Kasumi-1 (cell line): Measurements from ENCODE around the gene PDE6A.
"Not testable (repeated sequence)": the region's sequence is repeated elsewhere in the genome, so short reads cannot be mapped to it uniquely, and the experiment has no call there.

Experiments
- DNase-seq, 2 experiments: peaks; one replicate each; lab custom pipeline; 2025; lab: John Stamatoyannopoulos, UW

The PDE6A gene

DNA sequence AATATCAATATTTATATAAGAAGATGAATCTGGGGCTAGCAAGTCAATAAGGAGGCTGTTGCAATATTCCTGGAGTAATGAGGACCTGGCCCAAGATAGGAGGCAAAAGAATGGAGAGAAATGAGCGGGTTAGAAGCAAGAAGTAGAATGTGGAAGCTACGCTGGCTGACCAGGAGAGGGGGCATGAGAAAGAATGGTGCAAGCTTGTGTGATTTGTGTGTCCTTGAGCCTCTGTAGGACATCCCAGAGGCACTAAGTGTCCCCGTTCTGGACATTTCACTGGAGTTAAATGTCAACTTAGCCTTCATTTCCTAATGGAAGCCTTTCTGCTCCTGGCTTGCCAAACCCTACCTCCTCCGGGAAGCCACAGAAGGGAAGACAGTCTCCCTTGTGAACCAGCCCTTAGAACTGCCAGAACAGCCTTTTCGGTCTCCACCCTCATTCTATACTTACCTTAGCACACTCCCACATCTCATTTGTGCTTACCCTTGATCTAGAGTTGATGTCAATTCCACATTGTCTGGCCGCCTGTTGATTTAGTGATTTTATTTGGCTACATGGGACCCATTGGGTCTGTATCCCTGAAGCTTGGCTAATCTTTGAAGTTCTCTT, 6.7 kb upstream of the PDE6A start:
- DNase-seq: peak in 1 of 2 experiments; percentile 6

DNA sequence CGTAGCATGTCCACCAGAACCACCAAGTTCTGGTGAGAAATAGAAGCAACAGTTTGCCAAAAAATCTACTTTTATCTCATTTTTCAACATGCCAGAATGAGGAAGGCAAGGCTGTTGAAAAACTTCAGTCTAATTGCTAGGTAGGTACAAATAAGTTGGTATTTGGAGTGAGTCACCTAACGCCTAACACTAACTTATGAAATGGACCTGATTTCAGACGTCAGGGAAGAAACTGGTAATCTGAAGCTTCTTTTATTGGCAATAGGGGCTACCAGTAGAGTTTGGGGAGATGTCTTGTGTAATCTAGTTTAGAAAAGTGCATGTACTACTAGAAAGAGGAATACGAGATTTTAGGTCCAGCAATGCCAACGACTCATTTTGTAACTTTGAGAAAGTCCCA, 4.4 kb upstream of the PDE6A start:
- DNase-seq: no peak

DNA sequence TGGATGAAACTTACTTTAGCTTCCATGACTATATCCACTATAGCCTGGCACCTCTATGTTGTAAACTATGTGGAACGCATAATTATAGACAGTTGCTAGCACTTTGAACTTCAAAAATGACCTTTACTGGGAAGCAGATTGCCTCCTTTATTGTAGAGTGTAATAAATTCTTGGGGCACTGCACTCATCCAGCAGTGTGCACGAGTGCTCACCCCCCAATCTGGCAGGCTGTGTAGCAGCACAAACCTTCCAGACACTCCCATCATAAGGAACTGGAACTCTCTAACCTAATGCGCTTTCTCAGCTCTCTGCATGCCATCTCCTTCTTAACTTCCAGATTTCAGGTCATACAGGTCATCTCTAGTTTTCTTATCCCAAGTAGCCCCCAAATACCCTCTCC, 1.5 kb upstream of the PDE6A start:
- no peak for DNase-seq

DNA sequence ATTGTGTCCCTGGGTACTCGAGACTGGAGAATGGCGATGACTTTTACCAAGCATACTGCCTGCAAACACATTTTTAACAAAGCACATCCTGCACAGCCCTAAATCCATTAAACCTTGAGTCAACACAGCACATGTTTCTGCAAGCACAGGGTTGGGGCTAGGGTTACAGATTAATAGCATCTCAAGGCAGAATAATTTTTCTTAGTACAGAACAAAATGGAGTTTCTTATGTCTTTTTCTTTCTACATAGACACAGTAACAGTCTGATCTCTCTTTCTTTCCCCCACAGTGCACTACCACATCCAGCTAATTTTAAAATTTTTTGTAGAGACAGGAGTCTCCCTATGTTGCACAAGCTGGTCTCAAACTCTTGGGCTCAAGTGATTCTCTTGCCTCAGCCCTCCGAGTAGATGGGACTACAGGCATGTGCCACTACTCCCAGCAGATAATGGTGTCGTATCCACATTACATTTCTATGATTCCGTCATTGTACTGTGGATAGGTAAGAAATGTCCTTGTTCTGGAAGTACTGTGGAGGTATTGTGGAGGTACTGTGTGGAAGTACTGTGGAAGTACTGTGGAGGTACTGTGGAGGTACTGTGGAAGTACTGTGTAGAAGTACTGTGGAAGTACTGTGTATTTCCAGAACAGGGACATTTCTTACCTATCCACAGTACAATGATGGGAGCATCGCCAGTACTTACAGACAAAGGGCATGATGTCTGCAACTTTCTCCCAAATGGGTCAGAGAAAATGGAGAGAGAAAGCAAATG, 1.2 kb downstream of the PDE6A start:
- not testable (repeated sequence) for DNase-seq

DNA sequence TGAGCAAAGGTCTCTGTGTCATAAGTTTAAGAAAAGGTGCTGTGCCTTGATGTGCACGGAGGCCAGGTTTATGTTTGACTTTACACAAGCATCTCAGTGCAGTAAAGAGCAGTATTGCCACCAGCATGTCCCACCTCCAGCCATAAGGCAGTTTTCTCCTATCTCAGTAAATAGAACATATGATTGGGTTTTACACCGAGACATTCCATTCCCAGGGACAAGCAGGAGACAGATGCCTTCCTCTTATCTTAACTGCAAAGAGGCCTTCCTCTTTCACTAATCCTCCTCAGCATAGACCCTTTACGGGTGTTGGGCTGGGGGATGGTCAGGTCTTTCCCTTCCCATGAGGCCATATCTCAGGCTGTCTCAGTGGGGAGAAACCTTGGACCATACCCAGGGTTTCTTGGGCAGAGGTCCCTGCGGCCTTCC, 1.8 kb downstream of the PDE6A start:
- not testable (repeated sequence) for DNase-seq

DNA sequence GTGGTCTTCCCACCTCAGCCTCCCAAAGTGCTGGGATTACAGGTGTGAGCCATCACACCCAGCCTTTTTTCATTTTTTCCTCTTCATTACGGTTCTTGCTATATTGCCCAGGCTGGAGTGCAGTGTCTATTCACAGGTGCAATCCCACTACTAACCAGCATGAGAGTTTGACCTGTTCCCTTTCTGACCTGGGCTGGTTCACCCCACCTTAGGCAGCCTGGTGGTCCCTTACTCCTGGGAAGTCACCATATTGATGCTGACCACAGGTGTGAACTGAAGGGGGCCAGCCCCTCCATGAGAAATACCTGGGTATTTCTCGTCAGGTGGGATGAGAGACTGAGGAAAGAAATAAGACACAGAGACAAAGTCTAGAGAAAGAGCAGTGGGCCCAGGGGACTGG, 2.4 kb downstream of the PDE6A start:
- no peak for DNase-seq

DNA sequence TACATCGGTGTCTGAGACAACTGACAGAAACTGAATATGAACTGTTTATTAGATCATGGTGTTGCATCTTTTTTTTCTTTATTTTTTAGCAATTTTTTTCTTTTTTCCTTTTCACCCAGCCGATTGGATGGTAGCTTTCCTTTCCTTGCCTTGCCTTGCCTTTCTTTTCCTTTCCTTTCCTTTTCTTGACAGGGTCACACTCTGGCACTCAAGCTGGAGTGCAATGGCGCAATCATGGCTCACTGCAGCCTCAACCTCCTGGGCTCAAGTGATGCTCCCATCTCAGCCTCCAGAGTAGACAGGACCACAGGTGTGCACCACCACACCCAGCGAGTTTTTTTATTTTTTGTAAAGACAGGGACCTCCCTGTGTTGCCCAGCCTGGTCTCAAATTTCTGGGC, 2.8 kb downstream of the PDE6A start:
- no peak for DNase-seq

DNA sequence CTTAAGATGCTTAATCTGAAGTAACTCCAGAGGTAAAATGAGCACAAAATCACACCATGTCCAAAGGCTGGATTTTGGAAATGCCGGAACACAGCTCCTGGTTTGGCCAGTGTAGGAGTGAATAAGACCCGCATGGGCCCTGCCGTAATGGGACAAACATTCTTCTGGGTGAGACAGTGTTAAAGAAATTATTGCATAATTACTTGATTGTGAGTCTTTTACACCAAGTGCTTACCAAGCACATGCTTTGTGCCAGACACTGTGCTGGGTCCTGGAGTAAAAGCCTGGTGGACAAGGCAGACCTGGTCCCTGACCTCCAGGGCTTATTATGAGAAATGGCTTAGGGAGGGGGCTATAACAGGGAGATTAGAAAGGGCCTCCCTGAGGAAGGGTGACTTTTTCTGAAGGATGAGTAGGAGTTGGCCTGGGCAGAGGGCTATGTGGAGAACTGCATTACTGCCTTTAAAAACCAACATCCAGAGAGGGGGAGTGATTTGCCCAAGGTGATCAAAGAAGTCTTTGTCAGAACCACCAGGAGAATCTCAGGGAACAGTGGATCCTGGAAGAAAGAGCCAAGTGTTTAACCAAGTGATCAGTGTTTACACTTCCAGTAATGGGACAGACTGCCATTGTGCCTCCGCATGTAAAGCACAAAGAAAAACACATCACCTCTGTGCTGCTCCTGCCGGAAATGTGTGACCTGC, 3.5 kb downstream of the PDE6A start:
- DNase-seq: no peak

DNA sequence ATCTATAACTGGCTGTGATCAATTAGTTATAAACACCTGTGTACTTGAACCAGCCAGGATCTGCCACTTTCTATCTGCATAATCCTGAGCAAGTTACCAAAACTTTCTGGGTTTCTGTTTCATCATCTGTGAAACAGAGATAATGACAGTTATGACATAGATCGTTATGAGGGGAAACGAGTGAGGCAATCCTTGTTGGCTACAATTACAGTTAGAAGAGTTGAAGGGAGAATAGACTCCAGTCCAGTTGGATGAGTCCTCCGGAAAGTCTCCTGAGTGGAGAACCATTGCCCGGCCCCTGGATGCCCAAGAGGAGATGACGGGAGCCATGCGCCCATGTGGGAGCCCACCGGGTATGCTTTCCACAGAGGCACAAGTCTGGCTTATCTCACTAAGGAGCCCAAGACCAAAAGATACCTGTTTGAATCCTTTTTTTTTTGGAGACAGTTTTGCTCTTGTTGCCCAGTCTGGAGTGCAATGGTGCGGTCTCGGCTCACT, 4.5 kb downstream of the PDE6A start:
- DNase-seq: peak; percentile 73 to 75

DNA sequence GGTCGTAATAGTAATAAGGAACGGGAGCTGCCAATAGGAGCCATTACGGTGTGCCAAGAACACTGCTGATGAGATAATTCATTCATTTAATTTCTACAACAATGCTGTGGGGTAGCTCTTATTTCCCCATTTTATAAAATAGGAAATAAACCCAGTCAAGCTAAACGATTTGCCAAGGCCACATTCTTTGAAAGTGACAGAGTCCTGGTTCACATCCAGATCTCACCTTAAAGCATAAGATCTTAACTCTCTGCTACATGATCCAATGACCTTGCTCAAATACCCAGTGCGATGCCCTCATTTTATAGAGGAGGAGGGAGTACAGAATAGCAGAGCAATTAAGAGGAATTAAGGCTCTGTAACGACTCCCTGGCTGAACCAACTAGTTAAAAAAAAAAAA, 5.0 kb downstream of the PDE6A start:
- DNase-seq: peak in 1 of 2 experiments; percentile 9

DNA sequence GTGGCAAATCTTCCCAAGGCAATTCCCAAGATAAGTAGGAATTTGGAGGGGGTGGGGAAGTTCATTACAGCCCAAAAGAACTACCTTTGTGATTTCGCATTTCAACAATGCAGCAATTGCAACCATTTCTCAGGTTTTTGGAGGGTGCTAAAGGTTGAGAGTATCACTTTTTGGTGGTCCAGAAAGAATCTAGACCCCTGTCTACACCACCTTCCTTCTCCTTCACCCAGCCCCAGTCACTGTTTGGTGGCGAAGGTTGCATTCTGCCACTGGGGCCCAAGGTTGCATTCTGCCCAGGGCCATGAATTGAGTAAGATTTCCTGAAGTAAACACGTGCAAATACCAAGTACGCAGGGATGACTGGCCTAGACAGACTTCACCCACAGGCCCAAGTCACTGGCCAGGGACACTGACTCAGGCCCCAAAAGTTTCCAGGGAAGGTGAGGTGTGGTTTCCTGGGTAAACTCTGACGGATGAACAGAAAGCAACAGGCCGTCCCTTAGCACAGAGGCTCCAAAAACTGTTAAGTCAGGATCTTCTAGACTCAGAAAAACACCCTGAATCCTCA, 5.7 kb downstream of the PDE6A start:
- DNase-seq: no peak

DNA sequence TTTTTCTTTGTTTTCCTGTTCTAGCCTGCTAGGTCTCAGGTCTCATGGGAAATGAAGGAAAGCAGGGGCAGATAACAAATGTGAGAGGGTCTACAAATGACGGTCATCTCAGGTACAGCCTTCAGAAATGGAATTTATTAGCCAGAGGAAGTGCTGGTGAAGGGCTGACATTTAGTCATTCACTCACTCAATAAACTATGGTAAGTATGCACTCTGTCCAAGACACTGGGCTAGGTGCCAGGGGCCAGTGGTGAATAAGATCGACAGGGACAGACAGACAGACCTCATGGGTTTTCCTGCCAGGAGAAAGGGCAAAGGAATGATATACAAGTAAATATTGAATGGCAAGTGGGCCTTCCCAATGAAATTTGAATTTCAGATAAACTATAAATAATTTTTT, 6.3 kb downstream of the PDE6A start:
- no peak for DNase-seq

DNA sequence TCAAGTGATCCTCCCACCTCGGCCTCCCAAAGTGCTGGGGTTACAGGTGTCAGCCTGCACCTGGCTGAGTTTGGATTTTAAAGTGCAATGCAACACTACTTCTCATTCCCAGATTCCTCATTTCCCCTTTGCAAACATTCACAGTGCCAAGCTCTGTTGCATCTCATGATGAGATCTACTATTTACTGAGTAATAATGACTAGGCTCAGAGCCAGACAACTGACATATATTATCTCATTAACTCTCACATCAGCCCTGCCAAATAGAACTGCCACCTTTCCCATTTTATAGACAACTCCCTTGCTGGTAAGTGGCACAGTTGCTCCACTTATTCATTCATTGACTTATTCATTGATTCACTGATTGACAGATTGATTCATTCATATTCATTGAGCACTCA, 7.0 kb downstream of the PDE6A start:
- no peak for DNase-seq

DNA sequence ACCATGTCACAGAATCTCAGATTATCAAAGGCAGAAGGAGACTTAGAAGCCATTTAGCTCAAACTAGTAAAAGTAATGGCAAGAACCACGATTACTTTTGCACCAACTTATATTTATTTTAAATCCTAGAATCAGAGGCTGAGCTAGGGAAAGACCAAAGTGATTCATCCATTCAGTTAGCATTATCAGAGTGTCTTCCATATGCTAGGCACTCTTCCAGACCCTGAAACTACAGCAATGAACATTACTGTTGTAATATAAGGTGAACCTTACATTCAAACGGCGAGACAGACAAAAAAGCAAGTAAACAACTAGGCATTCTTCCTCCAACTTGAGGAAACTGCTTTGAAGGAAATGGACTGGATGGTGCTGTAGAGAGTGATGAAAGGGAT, 7.9 kb downstream of the PDE6A start:
- no peak for DNase-seq

DNA sequence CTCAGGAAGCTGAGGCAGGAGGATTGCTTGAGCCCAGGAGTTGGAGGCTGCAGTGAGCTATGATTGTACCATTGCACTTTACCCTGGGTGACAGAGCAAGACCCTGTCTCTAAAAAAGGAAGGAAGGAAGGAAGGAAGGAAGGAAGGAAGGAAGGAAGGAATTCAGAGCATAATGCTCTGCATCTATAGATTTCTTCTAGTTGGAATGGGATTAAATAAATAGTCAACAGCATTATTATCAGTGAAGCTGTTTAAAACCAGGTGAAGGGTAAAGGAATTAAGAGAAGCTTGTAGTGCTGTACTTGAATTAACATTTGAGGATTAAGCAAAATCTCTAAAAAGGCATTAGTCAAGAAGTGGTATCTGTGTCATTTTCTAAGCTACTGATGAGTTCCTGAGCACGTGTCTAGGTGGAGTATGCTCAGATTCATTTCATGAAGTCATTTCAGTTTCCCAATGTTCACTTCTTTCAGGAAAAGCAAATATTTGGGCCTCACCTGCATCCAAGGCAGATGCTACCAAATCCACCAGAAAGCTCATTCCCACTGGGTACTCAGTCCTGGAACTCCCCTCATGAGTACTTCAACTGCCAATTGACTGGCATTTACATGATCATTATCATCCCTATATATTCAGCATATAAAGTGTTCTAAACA, 8.4 kb downstream of the PDE6A start:
- no peak for DNase-seq

DNA sequence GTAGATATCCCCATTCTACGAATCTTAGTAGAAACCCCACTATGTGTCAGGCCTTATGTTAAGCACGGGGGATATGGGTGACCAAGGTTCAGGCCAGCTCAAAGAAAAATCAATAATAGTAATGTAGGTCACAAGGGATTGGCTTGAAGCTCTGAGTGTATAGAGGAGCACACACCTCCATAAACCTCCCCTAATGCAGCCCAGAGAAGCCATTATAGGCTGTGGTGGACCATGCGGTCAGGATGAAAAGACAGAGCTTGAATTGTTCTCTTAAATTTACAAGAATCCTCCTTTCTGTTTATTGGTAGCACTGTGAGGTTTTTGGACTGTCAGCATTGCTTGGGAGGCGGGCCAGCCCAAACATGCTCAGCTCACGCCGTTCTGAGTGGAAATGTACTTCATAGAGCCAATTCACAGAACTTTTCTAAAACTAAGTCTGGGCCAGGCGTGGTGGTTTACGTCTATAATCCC, 9.1 kb downstream of the PDE6A start:
- DNase-seq: no peak

DNA sequence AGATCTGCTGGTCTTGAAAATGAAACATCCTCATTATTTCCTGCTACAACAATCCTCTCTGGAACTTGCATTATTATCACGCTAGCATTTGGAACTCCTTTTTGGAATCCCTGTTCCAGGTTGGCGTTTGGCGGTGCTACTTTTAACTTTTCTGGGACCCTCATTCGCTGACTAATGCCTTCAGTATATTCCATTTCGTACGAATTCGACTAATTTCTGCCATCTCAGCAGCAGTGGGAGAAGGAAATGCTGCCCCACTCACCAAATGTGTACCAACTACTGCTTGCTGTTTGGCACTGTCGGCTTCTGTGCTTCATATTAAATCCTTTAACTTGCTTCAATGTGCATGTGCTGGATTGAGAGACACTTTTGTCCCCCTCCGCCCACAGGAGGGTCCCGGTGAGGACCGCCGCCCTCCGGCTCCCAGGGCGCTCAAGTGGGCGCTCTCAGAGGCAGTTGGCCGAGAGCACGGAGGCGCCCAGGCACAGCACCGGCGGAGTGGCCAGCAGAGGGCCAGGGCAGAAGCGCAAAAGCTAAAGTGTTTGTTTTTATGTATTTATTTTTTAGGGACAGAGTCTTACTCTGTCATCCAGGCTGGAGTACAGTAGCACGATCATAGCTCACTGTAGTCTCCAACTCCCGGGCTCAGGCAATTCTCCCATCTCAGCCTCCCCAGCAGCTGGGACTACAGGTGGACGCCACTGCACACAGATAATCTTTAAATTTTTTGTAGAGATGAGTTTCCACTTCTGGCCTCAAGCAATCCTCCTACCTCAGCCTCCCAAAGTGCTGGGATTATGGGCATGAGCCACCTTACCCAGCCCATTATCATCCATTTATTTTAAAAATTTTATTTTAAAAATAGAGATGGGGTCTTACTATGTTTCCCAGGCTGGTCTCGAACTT, 11.9 kb downstream of the PDE6A start:
- DNase-seq: no peak

DNA sequence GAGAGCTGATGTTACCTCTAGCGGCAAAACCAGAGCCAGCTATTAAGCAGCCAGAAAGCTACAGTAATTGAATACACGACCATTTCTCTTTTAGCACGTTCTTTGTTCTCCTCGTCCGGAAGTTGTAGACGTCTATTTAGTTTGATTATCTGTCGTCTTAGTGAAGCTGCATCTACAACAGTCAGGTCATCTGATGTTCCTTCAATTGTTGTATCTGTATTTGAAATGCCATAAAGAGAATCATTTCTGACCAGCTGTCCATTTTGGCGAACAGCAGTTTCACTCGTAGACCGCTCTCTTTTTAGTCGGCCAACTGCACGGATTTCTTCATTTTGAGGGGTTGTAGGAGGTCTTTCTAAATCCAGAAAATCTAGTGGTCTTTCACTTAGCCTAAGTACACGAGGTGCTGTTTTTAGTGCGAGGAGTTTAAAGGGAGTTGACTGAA, 12.6 kb downstream of the PDE6A start:
- DNase-seq: no peak

DNA sequence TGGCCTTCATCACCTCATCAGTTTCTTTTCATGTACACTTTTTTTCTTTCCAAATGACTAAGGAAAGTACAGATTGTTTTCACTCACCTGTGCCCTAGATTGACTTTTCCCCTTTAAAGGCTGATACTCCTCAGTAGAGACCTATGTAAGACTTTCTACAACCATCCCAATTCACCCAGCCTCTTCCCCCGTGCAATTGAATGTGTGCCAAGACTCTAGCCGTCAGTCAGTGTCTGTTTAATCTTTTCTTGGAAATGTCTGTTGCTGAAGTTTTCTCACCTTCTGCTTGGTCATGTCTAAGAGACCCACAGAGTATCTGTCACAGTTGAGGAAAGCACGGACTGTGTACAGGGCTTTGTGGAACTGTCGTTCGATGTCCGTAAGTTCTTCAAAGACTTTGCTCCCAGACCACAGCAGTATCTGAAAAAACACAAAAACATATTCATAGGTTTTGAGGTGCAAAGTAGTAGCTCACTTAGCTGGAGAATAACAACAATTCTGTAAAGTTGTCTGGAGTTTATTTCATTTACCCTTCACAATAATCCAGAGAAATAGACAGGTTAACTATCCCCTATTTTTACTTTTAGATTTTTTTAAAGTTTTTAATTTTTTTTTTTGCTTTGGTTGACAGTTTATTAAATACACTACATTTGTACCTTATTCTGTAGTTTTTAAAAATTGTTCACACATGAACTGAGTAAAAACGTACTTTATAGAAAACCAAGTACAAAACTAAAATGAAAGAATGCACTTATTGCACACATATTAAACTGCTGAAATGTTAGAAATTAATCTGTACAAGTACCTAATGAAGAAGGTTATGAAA, 13.6 kb downstream of the PDE6A start:
- DNase-seq: no peak
